GM19239 (cell line): ENCODE data around the gene TOR4A.

Experiments used
- DNase-seq: peaks from one replicate; pipeline ENCODE4 v3.0.0; 2011; ENCODE audit warnings: low spot score; ENCODE audit not compliant: insufficient read length
- FAIRE-seq: peaks from 2 replicates; lab custom pipeline; 2011; peaks lifted over from hg19 to GRCh38; lab: Jason Lieb, UNC

TOR4A gene

GRCh38 chr9:137277329-137278041 is at the start of gene TOR4A:
TSS of gene TOR4A (plus strand) at chr9:137277726. CDS start at chr9:137278690, 964 bp downstream.
- FAIRE-seq (peak; percentile 96), DNase-seq (peak; percentile 99)

GRCh38 chr9:137227853-137228505 is 49.5 kb upstream of the TOR4A start:
- DNase-seq (no peak), FAIRE-seq (no peak)

GRCh38 chr9:137228506-137228967 is 49.0 kb upstream of the TOR4A start:
- FAIRE-seq (no peak), DNase-seq (no peak)

- DNase-seq (no peak), FAIRE-seq (no peak)
Measured at GRCh38 chr9:137228968-137229896, 48.3 kb upstream of the TOR4A start.

GRCh38 chr9:137229903-137230704 is 47.4 kb upstream of the TOR4A start:
- FAIRE-seq (no peak), DNase-seq (no peak)

GRCh38 chr9:137230705-137231371 is 46.7 kb upstream of the TOR4A start, which contains the start of gene SLC34A3:
TSS of gene SLC34A3 (plus strand) at chr9:137230901. CDS start at chr9:137231703, 802 bp downstream.
- DNase-seq (no peak), FAIRE-seq (no peak)

GRCh38 chr9:137231372-137232039 is 46.0 kb upstream of the TOR4A start:
- DNase-seq, result no peak
- FAIRE-seq, result no peak

DNA sequence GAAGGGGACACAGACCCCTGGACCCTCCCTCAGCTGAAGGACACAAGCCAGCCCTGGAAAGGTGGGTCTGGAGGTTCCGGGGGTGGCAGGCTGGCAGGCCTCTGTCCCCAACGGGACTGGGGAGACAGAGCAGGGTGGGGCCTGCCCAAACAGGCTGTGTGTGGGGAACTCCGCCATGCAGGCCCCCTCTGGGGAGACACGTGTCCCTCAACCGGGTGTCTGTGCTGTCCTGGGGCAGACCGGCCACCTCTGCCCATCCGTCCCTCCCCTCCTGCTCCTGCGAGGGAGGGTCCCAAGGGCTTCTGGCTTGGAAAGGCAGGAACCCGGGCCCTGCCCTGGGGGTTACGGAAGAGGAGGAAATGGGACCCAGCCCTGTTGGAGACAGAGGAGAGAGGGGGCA is 45.4 kb upstream of the TOR4A start:
- FAIRE-seq, result no peak

GRCh38 chr9:137232510-137232909 is 45.0 kb upstream of the TOR4A start:
- FAIRE-seq, result no peak
- no peak for DNase-seq

More for the DNA sequence above, 45.4 kb upstream of the TOR4A start:
- no peak for DNase-seq

DNA sequence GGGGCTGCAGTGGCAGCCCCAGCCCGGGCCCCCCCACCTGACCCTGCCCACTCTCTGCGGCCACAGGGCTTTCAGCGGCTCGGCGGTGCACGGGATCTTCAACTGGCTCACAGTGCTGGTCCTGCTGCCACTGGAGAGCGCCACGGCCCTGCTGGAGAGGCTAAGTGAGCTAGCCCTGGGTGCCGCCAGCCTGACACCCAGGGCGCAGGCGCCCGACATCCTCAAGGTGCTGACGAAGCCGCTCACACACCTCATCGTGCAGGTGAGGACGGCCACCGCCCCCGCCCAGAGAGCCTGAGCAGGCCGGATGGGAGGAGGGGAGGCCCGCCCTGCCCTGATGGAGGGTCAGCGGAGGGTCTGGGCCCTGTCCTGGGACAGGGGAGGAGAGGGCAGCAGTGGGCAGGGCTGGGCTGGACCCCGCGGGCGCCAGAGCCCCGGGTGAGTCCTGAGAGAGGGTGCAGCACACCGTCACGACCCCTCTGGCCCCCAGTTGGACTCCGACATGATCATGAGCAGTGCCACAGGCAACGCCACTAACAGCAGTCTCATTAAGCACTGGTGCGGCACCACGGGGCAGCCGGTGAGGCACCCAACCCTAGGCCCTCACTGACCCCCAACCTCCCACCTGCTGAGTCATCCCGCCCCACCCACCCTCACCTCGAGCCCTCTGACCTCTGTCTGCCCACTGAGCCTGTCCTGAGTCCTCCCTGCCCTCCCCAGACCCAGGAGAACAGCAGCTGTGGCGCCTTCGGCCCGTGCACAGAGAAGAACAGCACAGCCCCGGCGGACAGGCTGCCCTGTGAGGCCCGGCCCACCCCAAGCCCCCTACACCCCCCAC is 44.2 kb upstream of the TOR4A start:
- no peak for DNase-seq

DNA sequence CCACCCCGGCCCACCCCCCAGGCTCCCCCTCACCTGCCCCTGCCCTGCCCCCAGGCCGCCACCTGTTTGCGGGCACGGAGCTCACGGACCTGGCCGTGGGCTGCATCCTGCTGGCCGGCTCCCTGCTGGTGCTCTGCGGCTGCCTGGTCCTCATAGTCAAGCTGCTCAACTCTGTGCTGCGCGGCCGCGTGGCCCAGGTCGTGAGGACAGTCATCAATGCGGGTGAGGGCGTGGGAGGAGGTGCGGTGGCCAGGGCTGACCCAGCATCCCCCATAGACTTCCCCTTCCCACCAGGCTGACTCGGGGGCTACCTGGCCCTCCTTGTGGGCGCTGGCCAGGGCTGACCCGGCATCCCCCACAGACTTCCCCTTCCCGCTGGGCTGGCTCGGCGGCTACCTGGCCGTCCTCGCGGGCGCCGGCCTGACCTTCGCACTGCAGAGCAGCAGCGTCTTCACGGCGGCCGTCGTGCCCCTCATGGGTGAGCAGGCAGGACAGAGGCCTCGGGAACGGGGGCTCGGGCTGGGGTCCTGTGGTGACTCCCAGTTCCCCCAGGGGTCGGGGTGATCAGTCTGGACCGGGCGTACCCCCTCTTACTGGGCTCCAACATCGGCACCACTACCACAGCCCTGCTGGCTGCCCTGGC is 43.4 kb upstream of the TOR4A start:
- no peak for FAIRE-seq
- DNase-seq, result no peak

More for the DNA sequence above, 44.2 kb upstream of the TOR4A start:
- no peak for FAIRE-seq

- no peak for FAIRE-seq
- DNase-seq, result no peak
Measured at GRCh38 chr9:137234758-137235423, 42.6 kb upstream of the TOR4A start.

GRCh38 chr9:137235424-137236237 is 41.9 kb upstream of the TOR4A start:
- no peak for FAIRE-seq
- no peak for DNase-seq

GRCh38 chr9:137236238-137236935 is 41.1 kb upstream of the TOR4A start:
- DNase-seq (peak; percentile 100), FAIRE-seq (peak; percentile 64)

GRCh38 chr9:137236936-137237421 is 40.5 kb upstream of the TOR4A start:
- FAIRE-seq (no peak), DNase-seq (no peak)
